ENCODE data around the gene HMOX1.

HMOX1 gene

DNA sequence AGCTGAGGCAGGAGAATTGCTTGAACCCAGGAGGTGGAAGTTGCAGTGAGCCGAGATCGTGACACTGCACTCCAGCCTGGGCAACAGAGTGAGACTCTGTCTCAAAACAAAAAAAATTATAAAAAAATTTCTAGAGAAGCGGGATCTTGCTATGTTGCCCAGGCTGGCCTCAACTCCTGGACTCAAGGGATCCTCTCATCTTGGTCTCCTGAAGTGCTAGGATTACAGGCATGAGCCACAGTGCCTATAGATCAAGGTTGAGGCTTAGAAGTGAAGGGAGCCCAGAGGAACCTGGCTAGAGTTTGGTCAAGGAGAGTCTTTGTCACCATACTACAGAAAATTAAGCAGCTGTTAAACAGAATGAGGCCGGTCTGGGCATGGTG lies 17.7 kb downstream of the HMOX1 start:
- Histone ChIP-seq H3K9me3 (no peaks in the 10 kb centered on the region), H3K4me3 (no peak overlapping the region), H3K27me3 (no peaks in the 10 kb centered on the region), H3K4me1 (peaks cover 0 to 26% (median 9%) of the 10 kb centered on the region in 4 donors), H3K36me3 (peaks cover 0 to 12% (median 9%) of the 10 kb centered on the region in 3 donors), H3K27ac (no peak overlapping the region)
- intact Hi-C loops (cut with DNase I; ENCODE audit: low total_unique reads), result no loop called here
- TF ChIP-seq, protein P1, sequence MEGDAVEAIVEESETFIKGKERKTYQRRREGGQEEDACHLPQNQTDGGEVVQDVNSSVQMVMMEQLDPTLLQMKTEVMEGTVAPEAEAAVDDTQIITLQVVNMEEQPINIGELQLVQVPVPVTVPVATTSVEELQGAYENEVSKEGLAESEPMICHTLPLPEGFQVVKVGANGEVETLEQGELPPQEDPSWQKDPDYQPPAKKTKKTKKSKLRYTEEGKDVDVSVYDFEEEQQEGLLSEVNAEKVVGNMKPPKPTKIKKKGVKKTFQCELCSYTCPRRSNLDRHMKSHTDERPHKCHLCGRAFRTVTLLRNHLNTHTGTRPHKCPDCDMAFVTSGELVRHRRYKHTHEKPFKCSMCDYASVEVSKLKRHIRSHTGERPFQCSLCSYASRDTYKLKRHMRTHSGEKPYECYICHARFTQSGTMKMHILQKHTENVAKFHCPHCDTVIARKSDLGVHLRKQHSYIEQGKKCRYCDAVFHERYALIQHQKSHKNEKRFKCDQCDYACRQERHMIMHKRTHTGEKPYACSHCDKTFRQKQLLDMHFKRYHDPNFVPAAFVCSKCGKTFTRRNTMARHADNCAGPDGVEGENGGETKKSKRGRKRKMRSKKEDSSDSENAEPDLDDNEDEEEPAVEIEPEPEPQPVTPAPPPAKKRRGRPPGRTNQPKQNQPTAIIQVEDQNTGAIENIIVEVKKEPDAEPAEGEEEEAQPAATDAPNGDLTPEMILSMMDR (IDR thresholded peaks at IDR 0.05), result no peak
- no peak for DNase-seq

DNA sequence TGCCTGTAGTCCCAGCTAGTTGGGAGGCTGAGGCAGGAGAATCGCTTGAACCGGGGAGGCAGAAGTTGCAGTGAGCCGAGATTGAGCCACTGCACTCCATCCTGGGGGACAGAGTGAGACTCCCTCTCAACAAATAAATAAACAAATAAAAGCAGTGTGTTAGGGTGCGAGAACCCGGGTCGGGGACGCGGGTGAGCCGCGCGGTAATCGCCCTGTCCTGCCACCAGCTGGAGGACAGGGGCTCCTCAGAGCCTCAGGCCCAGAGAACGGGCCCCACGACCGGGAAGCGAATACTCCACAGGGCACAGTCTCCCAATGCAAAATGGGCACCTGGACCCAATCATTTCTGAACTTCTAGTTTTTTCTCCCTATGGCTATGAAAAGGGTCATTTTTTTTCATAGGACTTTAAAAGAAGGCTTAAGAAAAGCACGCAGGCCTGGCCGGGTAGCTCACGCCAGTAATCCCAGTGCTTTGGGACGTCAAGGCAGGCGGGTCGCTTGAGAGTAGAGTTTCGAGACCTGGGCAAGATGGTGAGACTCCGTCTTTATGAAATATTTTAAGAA lies 18.3 kb downstream of the HMOX1 start:
- no peak for DNase-seq
- Histone ChIP-seq H3K27ac (peak overlapping the region; percentile 21 to 65), H3K4me3 (peak overlapping the region; percentile 76 to 89), H3K27me3 (no peaks in the 10 kb centered on the region), H3K9me3 (no peaks in the 10 kb centered on the region), H3K36me3 (peaks cover 0 to 18% (median 15%) of the 10 kb centered on the region in 3 donors), H3K4me1 (peaks cover 0 to 19% (median 9%) of the 10 kb centered on the region in 4 donors)
- intact Hi-C loops (cut with DNase I; ENCODE audit: low total_unique reads), result no loop called here
- TF ChIP-seq, protein P1 (IDR thresholded peaks at IDR 0.05), result no peak

DNA sequence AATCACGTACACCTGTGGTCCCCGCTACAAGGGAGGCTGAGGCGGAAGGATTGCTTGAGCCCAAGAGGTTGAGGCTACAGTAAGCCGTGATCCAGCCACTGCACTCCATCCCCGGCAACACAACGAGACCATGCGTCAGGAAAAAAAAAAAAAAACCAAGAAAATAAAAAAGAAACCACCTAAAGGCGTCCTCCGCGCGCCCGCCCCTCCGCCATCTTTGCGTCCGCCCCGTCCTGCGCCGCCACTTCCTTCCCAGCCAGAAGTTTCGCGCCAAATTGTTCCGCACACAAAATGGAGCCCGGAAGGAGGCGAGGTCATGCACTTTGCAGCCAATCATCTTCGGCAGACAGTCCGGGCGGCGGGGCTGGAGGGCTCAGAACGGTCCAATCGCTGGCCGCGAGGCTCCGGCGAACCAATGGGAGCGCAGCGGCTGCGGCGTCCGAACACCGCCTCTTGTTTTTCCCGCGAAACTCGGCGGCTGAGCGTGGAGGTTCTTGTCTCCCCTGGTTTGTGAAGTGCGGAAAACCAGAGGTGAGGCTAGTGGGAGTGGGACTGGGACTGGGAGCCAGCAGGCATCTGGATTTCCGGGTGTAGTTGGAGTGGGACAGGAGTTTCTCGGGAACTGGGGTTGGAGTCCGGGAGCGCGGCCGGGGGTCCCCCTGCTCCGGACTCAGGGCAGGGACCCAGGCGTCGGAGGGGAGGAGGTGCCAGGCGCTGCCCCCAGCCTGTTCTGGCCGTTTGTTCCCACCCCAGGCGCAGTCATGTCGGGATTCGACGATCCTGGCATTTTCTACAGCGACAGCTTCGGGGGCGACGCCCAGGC lies 19.0 kb downstream of the HMOX1 start, which contains the start of gene MCM5:
Gene MCM5, plus strand, starts transcription at position 463 of the 823 bp plus-strand sequence. Its CDS starts 299 bp downstream, at position 762.
- H3K4me1 ChIP-seq, result peaks cover 0 to 18% (median 9%) of the 10 kb centered on the region in 4 donors
- H3K36me3 ChIP-seq, result peaks cover 4 to 25% (median 20%) of the 10 kb centered on the region in 3 donors
- TF ChIP-seq, protein P1 (IDR thresholded peaks at IDR 0.05), result no peak
- H3K27ac ChIP-seq, result peak within 1 kb of the TSS; percentile 25 to 67
- intact Hi-C loops (cut with DNase I; ENCODE audit: low total_unique reads), result no loop called here
- H3K27me3 ChIP-seq, result no peaks in the 10 kb centered on the region
- H3K4me3 ChIP-seq, result peak within 1 kb of the TSS; percentile 76 to 89
- H3K9me3 ChIP-seq, result no peaks in the 10 kb centered on the region
- peak; percentile 98 to 99 for DNase-seq

DNA sequence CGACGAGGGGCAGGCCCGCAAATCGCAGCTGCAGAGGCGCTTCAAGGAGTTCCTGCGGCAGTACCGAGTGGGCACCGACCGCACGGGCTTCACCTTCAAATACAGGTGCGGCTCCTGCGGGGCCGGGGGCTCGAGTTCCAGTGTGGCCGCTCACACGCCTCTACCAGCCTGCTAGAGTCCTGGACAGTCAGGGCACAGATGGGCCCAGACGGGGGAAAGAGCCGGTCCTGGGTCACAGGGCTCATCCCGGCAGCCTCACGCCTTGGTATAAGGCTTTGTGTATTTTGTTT lies 19.6 kb downstream of the HMOX1 start:
- TF ChIP-seq, protein P1 (IDR thresholded peaks at IDR 0.05), result no peak
- Histone ChIP-seq H3K27me3 (no peaks in the 10 kb centered on the region), H3K27ac (peak overlapping the region; percentile 25 to 67), H3K36me3 (peaks cover 4 to 30% (median 25%) of the 10 kb centered on the region in 3 donors), H3K4me3 (peak overlapping the region; percentile 76 to 89), H3K9me3 (no peaks in the 10 kb centered on the region), H3K4me1 (peaks cover 0 to 18% (median 9%) of the 10 kb centered on the region in 4 donors)
- DNase-seq, result no peak
- intact Hi-C loops (cut with DNase I; ENCODE audit: low total_unique reads), result no loop called here

DNA sequence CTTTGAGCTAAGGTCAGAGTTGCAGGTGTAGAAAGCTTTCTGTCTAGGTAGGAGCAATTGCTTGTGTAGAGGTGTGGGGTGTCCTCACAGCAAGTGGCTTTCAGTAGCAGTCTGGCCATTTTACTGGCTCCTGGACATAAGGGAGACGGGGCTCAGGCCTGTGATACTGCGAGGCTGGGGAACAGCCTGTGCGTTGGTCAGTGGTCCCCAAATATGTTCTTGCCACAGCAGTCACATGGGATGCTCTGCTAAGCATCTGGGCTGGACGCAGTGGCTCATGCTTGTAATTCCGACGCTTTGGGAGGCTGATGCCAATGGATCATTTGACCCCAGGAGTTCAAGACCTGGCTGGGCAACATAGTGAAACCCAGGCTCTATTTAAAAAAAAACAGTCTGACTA lies 21.0 kb downstream of the HMOX1 start:
- intact Hi-C loops (cut with DNase I; ENCODE audit: low total_unique reads), result no loop called here
- H3K27me3 ChIP-seq, result no peaks in the 10 kb centered on the region
- no peaks in the 10 kb centered on the region for H3K9me3 ChIP-seq
- no peak overlapping the region for H3K27ac ChIP-seq
- TF ChIP-seq, protein P1 (IDR thresholded peaks at IDR 0.05), result no peak
- H3K36me3 ChIP-seq, result peaks cover 10 to 44% (median 33%) of the 10 kb centered on the region in 3 donors
- H3K4me3 ChIP-seq, result no peak overlapping the region
- peaks cover 0 to 18% (median 9%) of the 10 kb centered on the region in 4 donors for H3K4me1 ChIP-seq
- DNase-seq, result no peak
